Measurements from ENCODE around the gene FAM193A.

The FAM193A gene

GRCh38 chr4:2638730-2639129 lies 102.3 kb downstream of the FAM193A start:
- Histone ChIP-seq H3K4me1 (ENCODE audit: control insufficient read depth, insufficient read depth, low read length) (no peaks in the 10 kb centered on the region), H3K27ac (ENCODE audit: low read depth, low read length) (no peak overlapping the region), H3K9me3 (ENCODE audit: control insufficient read depth, insufficient read depth, low read depth, low read length) (no peaks in the 10 kb centered on the region), H3K9ac (ENCODE audit: low read length) (no peak overlapping the region), H3K4me3 (ENCODE audit: low read depth, low read length) (no peak overlapping the region), H3K36me3 (ENCODE audit: control insufficient read depth, insufficient read depth, low read length) (peaks cover 69% of the 10 kb centered on the region), H3K27me3 (ENCODE audit: control insufficient read depth, insufficient read depth, low read length) (no peaks in the 10 kb centered on the region)

- H3K36me3 ChIP-seq (ENCODE audit: control insufficient read depth, insufficient read depth, low read length): peaks cover 73% of the 10 kb centered on the region
- no peak overlapping the region for H3K9ac ChIP-seq (ENCODE audit: low read length)
- no peaks in the 10 kb centered on the region for H3K27me3 ChIP-seq (ENCODE audit: control insufficient read depth, insufficient read depth, low read length)
- H3K27ac ChIP-seq (ENCODE audit: low read depth, low read length): no peak overlapping the region
- H3K4me3 ChIP-seq (ENCODE audit: low read depth, low read length): no peak overlapping the region
- H3K4me1 ChIP-seq (ENCODE audit: control insufficient read depth, insufficient read depth, low read length): no peaks in the 10 kb centered on the region
- H3K9me3 ChIP-seq (ENCODE audit: control insufficient read depth, insufficient read depth, low read depth, low read length): no peaks in the 10 kb centered on the region
Observed at GRCh38 chr4:2642968-2643367, 106.5 kb downstream of the FAM193A start.

- Histone ChIP-seq H3K36me3 (ENCODE audit: control insufficient read depth, insufficient read depth, low read length) (peaks cover 73% of the 10 kb centered on the region), H3K9ac (ENCODE audit: low read length) (no peak overlapping the region), H3K27me3 (ENCODE audit: control insufficient read depth, insufficient read depth, low read length) (no peaks in the 10 kb centered on the region), H3K4me3 (ENCODE audit: low read depth, low read length) (no peak overlapping the region), H3K4me1 (ENCODE audit: control insufficient read depth, insufficient read depth, low read length) (no peaks in the 10 kb centered on the region), H3K27ac (ENCODE audit: low read depth, low read length) (no peak overlapping the region), H3K9me3 (ENCODE audit: control insufficient read depth, insufficient read depth, low read depth, low read length) (no peaks in the 10 kb centered on the region)
Observed at GRCh38 chr4:2643555-2643954, 107.1 kb downstream of the FAM193A start.

- Histone ChIP-seq H3K4me3 (ENCODE audit: low read depth, low read length) (no peak overlapping the region), H3K9me3 (ENCODE audit: control insufficient read depth, insufficient read depth, low read depth, low read length) (no peaks in the 10 kb centered on the region), H3K27ac (ENCODE audit: low read depth, low read length) (no peak overlapping the region), H3K9ac (ENCODE audit: low read length) (no peak overlapping the region), H3K36me3 (ENCODE audit: control insufficient read depth, insufficient read depth, low read length) (peaks cover 78% of the 10 kb centered on the region), H3K4me1 (ENCODE audit: control insufficient read depth, insufficient read depth, low read length) (no peaks in the 10 kb centered on the region), H3K27me3 (ENCODE audit: control insufficient read depth, insufficient read depth, low read length) (no peaks in the 10 kb centered on the region)
Observed at GRCh38 chr4:2646396-2647149, 110.1 kb downstream of the FAM193A start.

- Histone ChIP-seq H3K36me3 (ENCODE audit: control insufficient read depth, insufficient read depth, low read length) (peaks cover 76% of the 10 kb centered on the region), H3K4me3 (ENCODE audit: low read depth, low read length) (no peak overlapping the region), H3K27ac (ENCODE audit: low read depth, low read length) (no peak overlapping the region), H3K9me3 (ENCODE audit: control insufficient read depth, insufficient read depth, low read depth, low read length) (no peaks in the 10 kb centered on the region), H3K4me1 (ENCODE audit: control insufficient read depth, insufficient read depth, low read length) (no peaks in the 10 kb centered on the region), H3K9ac (ENCODE audit: low read length) (no peak overlapping the region), H3K27me3 (ENCODE audit: control insufficient read depth, insufficient read depth, low read length) (no peaks in the 10 kb centered on the region)
Observed at GRCh38 chr4:2647403-2648158, 111.1 kb downstream of the FAM193A start.

- H3K36me3 ChIP-seq (ENCODE audit: control insufficient read depth, insufficient read depth, low read length): peaks cover 71% of the 10 kb centered on the region
- no peaks in the 10 kb centered on the region for H3K27me3 ChIP-seq (ENCODE audit: control insufficient read depth, insufficient read depth, low read length)
- H3K9me3 ChIP-seq (ENCODE audit: control insufficient read depth, insufficient read depth, low read depth, low read length): no peaks in the 10 kb centered on the region
Observed at GRCh38 chr4:2648159-2648814, 111.8 kb downstream of the FAM193A start.

GRCh38 chr4:2649604-2650114 lies 113.2 kb downstream of the FAM193A start:
- no peak overlapping the region for H3K4me3 ChIP-seq (ENCODE audit: low read depth, low read length)
- peaks cover 59% of the 10 kb centered on the region for H3K36me3 ChIP-seq (ENCODE audit: control insufficient read depth, insufficient read depth, low read length)
- H3K27ac ChIP-seq (ENCODE audit: low read depth, low read length): no peak overlapping the region
- H3K9ac ChIP-seq (ENCODE audit: low read length): no peak overlapping the region
- no peaks in the 10 kb centered on the region for H3K4me1 ChIP-seq (ENCODE audit: control insufficient read depth, insufficient read depth, low read length)
- H3K27me3 ChIP-seq (ENCODE audit: control insufficient read depth, insufficient read depth, low read length): no peaks in the 10 kb centered on the region
- H3K9me3 ChIP-seq (ENCODE audit: control insufficient read depth, insufficient read depth, low read depth, low read length): no peaks in the 10 kb centered on the region

More at GRCh38 chr4:2648159-2648814, 111.8 kb downstream of the FAM193A start:
- no peak overlapping the region for H3K4me3 ChIP-seq (ENCODE audit: low read depth, low read length)
- no peak overlapping the region for H3K27ac ChIP-seq (ENCODE audit: low read depth, low read length)
- H3K4me1 ChIP-seq (ENCODE audit: control insufficient read depth, insufficient read depth, low read length): no peaks in the 10 kb centered on the region
- H3K9ac ChIP-seq (ENCODE audit: low read length): no peak overlapping the region

- no peaks in the 10 kb centered on the region for H3K9me3 ChIP-seq (ENCODE audit: control insufficient read depth, insufficient read depth, low read depth, low read length)
- no peak overlapping the region for H3K9ac ChIP-seq (ENCODE audit: low read length)
- H3K27me3 ChIP-seq (ENCODE audit: control insufficient read depth, insufficient read depth, low read length): no peaks in the 10 kb centered on the region
- H3K36me3 ChIP-seq (ENCODE audit: control insufficient read depth, insufficient read depth, low read length): peaks cover 57% of the 10 kb centered on the region
- H3K4me1 ChIP-seq (ENCODE audit: control insufficient read depth, insufficient read depth, low read length): no peaks in the 10 kb centered on the region
- H3K4me3 ChIP-seq (ENCODE audit: low read depth, low read length): no peak overlapping the region
- H3K27ac ChIP-seq (ENCODE audit: low read depth, low read length): no peak overlapping the region
Observed at GRCh38 chr4:2650276-2650675, 113.8 kb downstream of the FAM193A start.

- peaks cover 54% of the 10 kb centered on the region for H3K36me3 ChIP-seq (ENCODE audit: control insufficient read depth, insufficient read depth, low read length)
- no peaks in the 10 kb centered on the region for H3K4me1 ChIP-seq (ENCODE audit: control insufficient read depth, insufficient read depth, low read length)
- H3K9ac ChIP-seq (ENCODE audit: low read length): no peak overlapping the region
- no peaks in the 10 kb centered on the region for H3K9me3 ChIP-seq (ENCODE audit: control insufficient read depth, insufficient read depth, low read depth, low read length)
- no peak overlapping the region for H3K27ac ChIP-seq (ENCODE audit: low read depth, low read length)
- H3K27me3 ChIP-seq (ENCODE audit: control insufficient read depth, insufficient read depth, low read length): no peaks in the 10 kb centered on the region
- H3K4me3 ChIP-seq (ENCODE audit: low read depth, low read length): no peak overlapping the region
Observed at GRCh38 chr4:2651546-2651945, 115.1 kb downstream of the FAM193A start.

- Histone ChIP-seq H3K36me3 (ENCODE audit: control insufficient read depth, insufficient read depth, low read length) (peaks cover 51% of the 10 kb centered on the region), H3K9me3 (ENCODE audit: control insufficient read depth, insufficient read depth, low read depth, low read length) (no peaks in the 10 kb centered on the region), H3K27ac (ENCODE audit: low read depth, low read length) (no peak overlapping the region)
Observed at GRCh38 chr4:2651998-2652397, 115.6 kb downstream of the FAM193A start.

More at GRCh38 chr4:2651998-2652397, 115.6 kb downstream of the FAM193A start:
- Histone ChIP-seq H3K27me3 (ENCODE audit: control insufficient read depth, insufficient read depth, low read length) (no peaks in the 10 kb centered on the region), H3K4me1 (ENCODE audit: control insufficient read depth, insufficient read depth, low read length) (no peaks in the 10 kb centered on the region), H3K4me3 (ENCODE audit: low read depth, low read length) (no peak overlapping the region), H3K9ac (ENCODE audit: low read length) (no peak overlapping the region)

All from HUES6 (cell line).